ENCODE measurements around the gene TTLL5. TPM values are rescaled to one million over a fixed set of nuclear protein-coding genes. Genes with fewer than 3 reads are reported as not detected.
A peak's percentile ranks its signal among the peaks of the same experiment; 100 is the strongest.

Gene TTLL5
- polyA plus RNA-seq, 1 experiment: 24.1 TPM

- no peaks in the 10 kb centered on the region for H3K27me3 ChIP-seq (ENCODE audit: control insufficient read depth, insufficient read depth, low read length)
Observed at GRCh38 chr14:75871181-75871880, 210.3 kb downstream of the TTLL5 start.

GRCh38 chr14:75875958-75876357 is 214.9 kb downstream of the TTLL5 start:
- H3K27me3 ChIP-seq (ENCODE audit: control insufficient read depth, insufficient read depth, low read length): no peaks in the 10 kb centered on the region
- H3K9me3 ChIP-seq (ENCODE audit: control insufficient read depth, insufficient read depth, low read length): no peaks in the 10 kb centered on the region
- DNase-seq (ENCODE audit: low read depth, low spot score): no peak
- no peak overlapping the region for H3K27ac ChIP-seq (ENCODE audit: low read depth, low read length)
- ChIA-PET POLR2A (no interaction called here), CTCF (interaction anchor here (1.3 to 1.6 kb wide), 2 partner anchors 12 to 31 kb away, joined by 6 to 7 read pairs; no protein-coding TSS in a partner anchor)
- H3K4me3 ChIP-seq (ENCODE audit: low read depth, low read length): no peak overlapping the region
- TF ChIP-seq CTCF (IDR thresholded peaks at IDR 0.05; ENCODE audit: low read depth, low read length): no peak

More at GRCh38 chr14:75871181-75871880, 210.3 kb downstream of the TTLL5 start:
- CTCF ChIA-PET: no interaction called here
- POLR2A ChIA-PET: interaction anchor here (0.7 kb wide), 1 partner anchor 123 kb away, joined by 4 read pairs; no protein-coding TSS in a partner anchor
- TF ChIP-seq CTCF (IDR thresholded peaks at IDR 0.05; ENCODE audit: low read depth, low read length): no peak
- no peak overlapping the region for H3K27ac ChIP-seq (ENCODE audit: low read depth, low read length)
- no peak overlapping the region for H3K4me3 ChIP-seq (ENCODE audit: low read depth, low read length)
- DNase-seq (ENCODE audit: low read depth, low spot score): no peak
- no peaks in the 10 kb centered on the region for H3K9me3 ChIP-seq (ENCODE audit: control insufficient read depth, insufficient read depth, low read length)

- no peak for DNase-seq (ENCODE audit: low read depth, low spot score)
- no peak for TF ChIP-seq CTCF (IDR thresholded peaks at IDR 0.05; ENCODE audit: low read depth, low read length)
- Histone ChIP-seq H3K27ac (ENCODE audit: low read depth, low read length) (no peak overlapping the region), H3K27me3 (ENCODE audit: control insufficient read depth, insufficient read depth, low read length) (no peaks in the 10 kb centered on the region), H3K4me3 (ENCODE audit: low read depth, low read length) (no peak overlapping the region), H3K9me3 (ENCODE audit: control insufficient read depth, insufficient read depth, low read length) (no peaks in the 10 kb centered on the region)
- ChIA-PET CTCF (interaction anchor here (1.3 to 1.6 kb wide), 2 partner anchors 13 to 31 kb away, joined by 6 to 7 read pairs; no protein-coding TSS in a partner anchor), POLR2A (interaction anchor here (0.8 kb wide), 1 partner anchor 12 kb away, joined by 4 read pairs; no protein-coding TSS in a partner anchor)
Observed at GRCh38 chr14:75876530-75876929, 215.5 kb downstream of the TTLL5 start.

- ChIA-PET POLR2A (interaction anchor here (0.7 to 0.8 kb wide), 2 partner anchors 9 to 13 kb away, joined by 4 to 5 read pairs; no protein-coding TSS in a partner anchor), CTCF (interaction anchor here (0.5 to 1.6 kb wide), 2 partner anchors 30 to 105 kb away, joined by 5 to 7 read pairs; no protein-coding TSS in a partner anchor)
- Histone ChIP-seq H3K4me3 (ENCODE audit: low read depth, low read length) (no peak overlapping the region), H3K27ac (ENCODE audit: low read depth, low read length) (peak overlapping the region; percentile 23), H3K9me3 (ENCODE audit: control insufficient read depth, insufficient read depth, low read length) (no peaks in the 10 kb centered on the region), H3K27me3 (ENCODE audit: control insufficient read depth, insufficient read depth, low read length) (no peaks in the 10 kb centered on the region)
- DNase-seq (ENCODE audit: low read depth, low spot score): peak; percentile 72
- no peak for TF ChIP-seq CTCF (IDR thresholded peaks at IDR 0.05; ENCODE audit: low read depth, low read length)
Observed at GRCh38 chr14:75877292-75877691, 216.2 kb downstream of the TTLL5 start.

GRCh38 chr14:75877884-75878283 is 216.8 kb downstream of the TTLL5 start:
- Histone ChIP-seq H3K27me3 (ENCODE audit: control insufficient read depth, insufficient read depth, low read length) (no peaks in the 10 kb centered on the region), H3K4me3 (ENCODE audit: low read depth, low read length) (no peak overlapping the region), H3K27ac (ENCODE audit: low read depth, low read length) (no peak overlapping the region), H3K9me3 (ENCODE audit: control insufficient read depth, insufficient read depth, low read length) (no peaks in the 10 kb centered on the region)
- POLR2A ChIA-PET: interaction anchor here (0.7 kb wide), 1 partner anchor 10 kb away, joined by 5 read pairs; no protein-coding TSS in a partner anchor
- no peak for TF ChIP-seq CTCF (IDR thresholded peaks at IDR 0.05; ENCODE audit: low read depth, low read length)
- DNase-seq (ENCODE audit: low read depth, low spot score): no peak
- CTCF ChIA-PET: no interaction called here
